SK-N-SH treated with all-trans-retinoic acid at 6 μM for 48 hours (cell line): ENCODE data around the gene FAM13A.

Source experiments
- ATAC-seq: fragments of 200-7000 bp; cut with Tn5 transposase; 3 replicates; pipeline ENCODE4 v1.9.1; 2020; ENCODE audit warnings: mild to moderate bottlenecking, moderate library complexity
- ARNTL ChIP-seq: fragments of 450-650 bp; formaldehyde crosslinking; IDR thresholded peaks from 2 replicates; pipeline ENCODE4 v1.5.0; 2020; ENCODE audit warnings: low read depth, mild to moderate bottlenecking, moderate library complexity, borderline replicate concordance
- BACH2 ChIP-seq: fragments of 250-450 bp; sonication (Bioruptor Pico); IDR thresholded peaks from 2 replicates; pipeline ENCODE4 v1.9.0; 2021; ENCODE audit warnings: mild to moderate bottlenecking, borderline replicate concordance
- CREB5 ChIP-seq: fragments of 250-450 bp; sonication (Bioruptor Pico); IDR thresholded peaks from 2 replicates; pipeline ENCODE4 v1.5.1; 2020; ENCODE audit warnings: low read depth, mild to moderate bottlenecking, moderate library complexity
- CSDC2 ChIP-seq: fragments of 250-450 bp; sonication (Bioruptor Pico); IDR thresholded peaks from 2 replicates; pipeline ENCODE4 v1.5.0; 2020; ENCODE audit warnings: mild to moderate bottlenecking, moderate library complexity
- CSRNP3 ChIP-seq: fragments of 250-450 bp; sonication (Bioruptor Pico); IDR thresholded peaks from 2 replicates; pipeline ENCODE4 v1.5.1; 2021; ENCODE audit warnings: mild to moderate bottlenecking, moderate library complexity
- ESRRG ChIP-seq: fragments of 250-450 bp; sonication (Bioruptor Pico); IDR thresholded peaks from 2 replicates; pipeline ENCODE4 v1.6.1; 2021; ENCODE audit warnings: mild to moderate bottlenecking
- GLIS3 ChIP-seq: fragments of 250-450 bp; sonication (Bioruptor Pico); IDR thresholded peaks from 2 replicates; pipeline ENCODE4 v1.5.0; 2020; ENCODE audit warnings: mild to moderate bottlenecking, moderate library complexity
- ISL1 ChIP-seq: fragments of 250-450 bp; sonication (Bioruptor Pico); IDR thresholded peaks from 2 replicates; pipeline ENCODE4 v2.1.2; 2022; ENCODE audit warnings: mild to moderate bottlenecking, moderate library complexity
- PPARA ChIP-seq: fragments of 250-450 bp; sonication (Bioruptor Pico); IDR thresholded peaks from 2 replicates; pipeline ENCODE4 v1.5.0; 2020; ENCODE audit warnings: mild to moderate bottlenecking, borderline replicate concordance
- RARB ChIP-seq: fragments of 250-450 bp; sonication (Bioruptor Pico); IDR thresholded peaks from 2 replicates; pipeline ENCODE4 v1.8.0; 2021; ENCODE audit warnings: mild to moderate bottlenecking, moderate library complexity
- TCF4 ChIP-seq: fragments of 250-450 bp; sonication (Bioruptor Pico); IDR thresholded peaks from 2 replicates; pipeline ENCODE4 v1.8.0; 2021; ENCODE audit warnings: mild to moderate bottlenecking, moderate library complexity, borderline replicate concordance
- TOX ChIP-seq: fragments of 250-450 bp; sonication (Bioruptor Pico); IDR thresholded peaks from 2 replicates; pipeline ENCODE4 v1.8.0; 2021; ENCODE audit warnings: mild to moderate bottlenecking, moderate library complexity, borderline replicate concordance
- TSHZ2 ChIP-seq: fragments of 250-450 bp; sonication (Bioruptor Pico); IDR thresholded peaks from 2 replicates; pipeline ENCODE4 v1.5.0; 2020; ENCODE audit warnings: mild to moderate bottlenecking, moderate library complexity
- ZC3H10 ChIP-seq: fragments of 250-450 bp; sonication (Bioruptor Pico); IDR thresholded peaks from 2 replicates; pipeline ENCODE4 v1.5.1; 2021; ENCODE audit warnings: mild to moderate bottlenecking, moderate library complexity
- ZFP3 ChIP-seq: fragments of 250-450 bp; sonication (Bioruptor Pico); IDR thresholded peaks from 2 replicates; pipeline ENCODE4 v1.5.0; 2020; ENCODE audit warnings: mild to moderate bottlenecking, moderate library complexity
- ZFP30 ChIP-seq: fragments of 450-650 bp; formaldehyde crosslinking; IDR thresholded peaks from 2 replicates; pipeline ENCODE4 v1.5.0; 2022; ENCODE audit warnings: mild to moderate bottlenecking, moderate library complexity
- ZNF565 ChIP-seq: fragments of 450-650 bp; formaldehyde crosslinking; conservative IDR thresholded peaks from 2 replicates; pipeline ENCODE4 v1.5.0; 2020; ENCODE audit warnings: low read depth, mild to moderate bottlenecking, moderate library complexity
- ZNF70 ChIP-seq: fragments of 450-650 bp; formaldehyde crosslinking; IDR thresholded peaks from 2 replicates; pipeline ENCODE4 v1.5.0; 2020; ENCODE audit warnings: mild to moderate bottlenecking, moderate library complexity
- TF ChIP-seq, protein P1 (sequence below): fragments of 250-450 bp; sonication (Bioruptor Pico); IDR thresholded peaks from 2 replicates; pipeline ENCODE4 v1.8.0; 2021; ENCODE audit warnings: low read depth, mild to moderate bottlenecking, moderate library complexity, borderline replicate concordance
- TF ChIP-seq, protein P2 (sequence below): fragments of 250-450 bp; sonication (Bioruptor Pico); IDR thresholded peaks from 2 replicates; pipeline ENCODE4 v1.8.0; 2020; ENCODE audit warnings: mild to moderate bottlenecking, moderate library complexity, borderline replicate concordance

The FAM13A gene

DNA sequence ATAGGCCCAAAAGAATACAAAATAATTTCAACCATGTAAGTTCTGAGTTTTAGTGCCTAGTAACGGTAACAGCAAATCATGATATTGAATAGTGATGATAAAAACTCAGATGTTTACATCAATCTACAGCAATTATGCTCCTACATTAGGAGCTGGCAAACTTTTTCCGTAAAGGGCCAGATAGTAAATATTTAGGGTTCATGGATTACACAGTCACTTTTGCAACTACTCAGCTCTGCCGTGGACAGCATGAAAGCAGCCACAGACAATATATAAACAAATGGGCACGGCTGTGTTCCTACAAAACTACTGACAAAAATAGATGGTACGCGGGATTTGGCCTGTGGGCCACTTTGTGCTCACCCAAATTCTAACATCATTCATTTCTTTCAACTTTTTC is 191.5 kb downstream of the FAM13A start:
- no peak for ATAC-seq

DNA sequence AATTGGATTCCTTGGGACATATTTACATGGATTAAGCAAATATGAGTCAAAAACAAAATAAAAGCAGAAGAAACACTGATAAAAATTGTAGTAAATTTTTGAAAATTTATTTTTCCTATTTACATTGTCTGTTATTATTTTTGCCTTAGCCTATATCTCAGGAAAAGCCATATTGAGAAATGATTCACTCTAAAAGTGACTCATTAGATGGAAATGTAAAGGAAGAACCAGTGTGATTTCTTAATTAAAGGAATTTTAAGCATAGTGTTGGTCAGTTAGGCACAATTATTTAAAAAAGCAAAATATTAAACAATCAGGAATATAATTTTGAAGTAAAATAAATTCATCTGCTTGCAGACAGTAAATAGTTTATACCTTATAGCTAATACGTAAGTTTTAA is 191.9 kb downstream of the FAM13A start:
- ATAC-seq = no peak

More for the DNA sequence above, 191.5 kb downstream of the FAM13A start:
- TF ChIP-seq BACH2 (CRISPR knock-in tag) = no peak
- TF ChIP-seq TOX (CRISPR knock-in tag) = no peak
- no peak for TF ChIP-seq RARB
- TF ChIP-seq TCF4 (CRISPR knock-in tag) = no peak
- no peak for TF ChIP-seq PPARA
- TF ChIP-seq ESRRG (CRISPR knock-in tag) = no peak
- TF ChIP-seq ZFP30 (CRISPR knock-in tag) = no peak

DNA sequence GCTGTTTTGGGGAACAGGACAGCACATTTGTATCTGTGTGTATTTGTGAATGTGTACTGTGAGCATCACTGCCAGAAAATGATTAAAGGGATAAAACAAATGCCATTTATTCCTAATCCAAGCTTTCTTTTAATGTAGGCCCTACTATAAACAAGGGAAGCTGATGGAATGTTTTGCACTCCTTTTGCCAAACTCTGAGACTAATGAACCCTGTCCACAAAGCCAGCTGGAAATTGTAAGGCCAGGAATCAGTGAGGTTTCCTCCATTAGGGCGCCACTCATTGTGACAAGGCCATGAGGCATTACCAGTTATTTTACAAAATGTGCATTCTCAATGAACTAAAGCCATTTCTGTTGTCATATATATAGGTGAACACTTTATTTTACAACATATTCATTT is 196.4 kb downstream of the FAM13A start:
- no peak for ATAC-seq
- TF ChIP-seq ARNTL = no peak
- TF ChIP-seq ZNF565 (CRISPR knock-in tag) = no peak
- TF ChIP-seq TCF4 (CRISPR knock-in tag) = no peak
- TF ChIP-seq CSDC2 = no peak
- TF ChIP-seq TOX (CRISPR knock-in tag) = no peak
- TF ChIP-seq, protein P1, sequence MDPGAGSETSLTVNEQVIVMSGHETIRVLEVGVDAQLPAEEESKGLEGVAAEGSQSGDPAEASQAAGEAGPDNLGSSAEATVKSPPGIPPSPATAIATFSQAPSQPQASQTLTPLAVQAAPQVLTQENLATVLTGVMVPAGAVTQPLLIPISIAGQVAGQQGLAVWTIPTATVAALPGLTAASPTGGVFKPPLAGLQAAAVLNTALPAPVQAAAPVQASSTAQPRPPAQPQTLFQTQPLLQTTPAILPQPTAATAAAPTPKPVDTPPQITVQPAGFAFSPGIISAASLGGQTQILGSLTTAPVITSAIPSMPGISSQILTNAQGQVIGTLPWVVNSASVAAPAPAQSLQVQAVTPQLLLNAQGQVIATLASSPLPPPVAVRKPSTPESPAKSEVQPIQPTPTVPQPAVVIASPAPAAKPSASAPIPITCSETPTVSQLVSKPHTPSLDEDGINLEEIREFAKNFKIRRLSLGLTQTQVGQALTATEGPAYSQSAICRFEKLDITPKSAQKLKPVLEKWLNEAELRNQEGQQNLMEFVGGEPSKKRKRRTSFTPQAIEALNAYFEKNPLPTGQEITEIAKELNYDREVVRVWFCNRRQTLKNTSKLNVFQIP (CRISPR knock-in tag) = no peak
- no peak for TF ChIP-seq ISL1 (CRISPR knock-in tag)
- no peak for TF ChIP-seq RARB
- TF ChIP-seq, protein P2, sequence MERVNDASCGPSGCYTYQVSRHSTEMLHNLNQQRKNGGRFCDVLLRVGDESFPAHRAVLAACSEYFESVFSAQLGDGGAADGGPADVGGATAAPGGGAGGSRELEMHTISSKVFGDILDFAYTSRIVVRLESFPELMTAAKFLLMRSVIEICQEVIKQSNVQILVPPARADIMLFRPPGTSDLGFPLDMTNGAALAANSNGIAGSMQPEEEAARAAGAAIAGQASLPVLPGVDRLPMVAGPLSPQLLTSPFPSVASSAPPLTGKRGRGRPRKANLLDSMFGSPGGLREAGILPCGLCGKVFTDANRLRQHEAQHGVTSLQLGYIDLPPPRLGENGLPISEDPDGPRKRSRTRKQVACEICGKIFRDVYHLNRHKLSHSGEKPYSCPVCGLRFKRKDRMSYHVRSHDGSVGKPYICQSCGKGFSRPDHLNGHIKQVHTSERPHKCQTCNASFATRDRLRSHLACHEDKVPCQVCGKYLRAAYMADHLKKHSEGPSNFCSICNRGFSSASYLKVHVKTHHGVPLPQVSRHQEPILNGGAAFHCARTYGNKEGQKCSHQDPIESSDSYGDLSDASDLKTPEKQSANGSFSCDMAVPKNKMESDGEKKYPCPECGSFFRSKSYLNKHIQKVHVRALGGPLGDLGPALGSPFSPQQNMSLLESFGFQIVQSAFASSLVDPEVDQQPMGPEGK (CRISPR knock-in tag) = no peak
- TF ChIP-seq PPARA = no peak
- TF ChIP-seq ZFP3 (CRISPR knock-in tag) = no peak
- no peak for TF ChIP-seq ESRRG (CRISPR knock-in tag)
- TF ChIP-seq ZNF70 (CRISPR knock-in tag) = no peak
- no peak for TF ChIP-seq BACH2 (CRISPR knock-in tag)

More for the DNA sequence above, 191.9 kb downstream of the FAM13A start:
- TF ChIP-seq ZNF70 (CRISPR knock-in tag) (no peak), ESRRG (CRISPR knock-in tag) (no peak), ZC3H10 (no peak), ZNF565 (CRISPR knock-in tag) (no peak), CREB5 (CRISPR knock-in tag) (no peak), TCF4 (CRISPR knock-in tag) (no peak), GLIS3 (CRISPR knock-in tag) (no peak), CSRNP3 (no peak), ZFP30 (CRISPR knock-in tag) (no peak), TSHZ2 (no peak)
- TF ChIP-seq, protein P1 (CRISPR knock-in tag) = no peak
